Loucy (cell line): ENCODE results near the gene COL6A5.

ENCODE experiments used
- H2AFZ ChIP-seq: fragments of 200-600 bp; sonication (generic); 2 replicates; pipeline ENCODE4 v1.6.0; 2016; ENCODE audit warnings: antibody characterized with exemption, mild to moderate bottlenecking, low read length, moderate library complexity
- H3F3A ChIP-seq: fragments of 200-600 bp; 2 replicates; pipeline ENCODE4 v1.6.0; 2016; ENCODE audit warnings: antibody characterized with exemption, low read depth, mild to moderate bottlenecking
- H3K27me3 ChIP-seq: fragments of 200-600 bp; sonication (generic); 2 replicates; pipeline ENCODE4 v1.6.1; 2014; ENCODE audit warnings: low read length, mild to moderate bottlenecking; ENCODE audit not compliant: insufficient read depth, poor library complexity, severe bottlenecking
- H3K36me3 ChIP-seq: fragments of 200-600 bp; sonication (generic); 2 replicates; pipeline ENCODE4 v1.6.1; 2016; ENCODE audit warnings: low read length; ENCODE audit not compliant: insufficient read depth
- H3K4me1 ChIP-seq: fragments of 200-600 bp; sonication (generic); 2 replicates; pipeline ENCODE4 v1.5.1; 2014; ENCODE audit warnings: low read length, mild to moderate bottlenecking; ENCODE audit not compliant: insufficient read depth, poor library complexity, severe bottlenecking
- H3K4me2 ChIP-seq: fragments of 200-600 bp; sonication (generic); 2 replicates; pipeline ENCODE4 v1.6.0; 2014; ENCODE audit warnings: antibody characterized with exemption, low read length, low read depth, mild to moderate bottlenecking; ENCODE audit not compliant: poor library complexity, severe bottlenecking
- H3K4me3 ChIP-seq: fragments of 200-600 bp; sonication (generic); 2 replicates; pipeline ENCODE4 v1.5.1; 2014; ENCODE audit warnings: low read length, mild to moderate bottlenecking, mixed read lengths; ENCODE audit not compliant: poor library complexity, severe bottlenecking
- H3K79me2 ChIP-seq: fragments of 200-600 bp; sonication (generic); 2 replicates; pipeline ENCODE4 v1.6.1; 2014; ENCODE audit warnings: low read length; ENCODE audit not compliant: insufficient read depth
- H3K9ac ChIP-seq: fragments of 200-600 bp; sonication (generic); 2 replicates; pipeline ENCODE4 v1.6.0; 2014; ENCODE audit warnings: mild to moderate bottlenecking, low read depth, low read length, moderate library complexity; ENCODE audit not compliant: poor library complexity, severe bottlenecking
- H3K9me2 ChIP-seq: fragments of 200-600 bp; sonication (generic); replicated peaks from 2 replicates; pipeline ENCODE4 v1.6.1; 2016; ENCODE audit warnings: low read depth, low read length, mixed read lengths
- H3K9me3 ChIP-seq: fragments of 200-600 bp; sonication (generic); 2 replicates; pipeline ENCODE4 v1.6.1; 2014; ENCODE audit warnings: mild to moderate bottlenecking, antibody characterized with exemption, low read length, low read depth; ENCODE audit not compliant: insufficient read depth
- H4K20me1 ChIP-seq: fragments of 200-600 bp; sonication (generic); 2 replicates; pipeline ENCODE4 v1.6.0; 2014; ENCODE audit warnings: antibody characterized with exemption, low read length, mild to moderate bottlenecking; ENCODE audit not compliant: insufficient read depth, poor library complexity, severe bottlenecking
- CTCF ChIP-seq: fragments of 200-600 bp; sonication (generic); conservative IDR thresholded peaks from 2 replicates; pipeline ENCODE4 v1.5.1; 2014; ENCODE audit warnings: mild to moderate bottlenecking, antibody characterized with exemption, low read length
- EZH2phosphoT487 ChIP-seq: fragments of 200-600 bp; IDR thresholded peaks from 2 replicates; pipeline ENCODE4 v1.6.1; 2018; ENCODE audit warnings: antibody characterized with exemption, mild to moderate bottlenecking, moderate library complexity, borderline replicate concordance

Gene COL6A5

GRCh38 chr3:130383424-130383823 lies 38.0 kb downstream of the COL6A5 start:
- H2AFZ ChIP-seq: no peak overlapping the region
- H3K36me3 ChIP-seq: no peaks in the 10 kb centered on the region
- TF ChIP-seq EZH2phosphoT487 (no peak), CTCF (no peak)
- H3K9me2 ChIP-seq: no peaks in the 10 kb centered on the region
- H3K4me1 ChIP-seq: no peaks in the 10 kb centered on the region
- H3K4me3 ChIP-seq: no peak overlapping the region
- no peaks in the 10 kb centered on the region for H3K27me3 ChIP-seq
- no peaks in the 10 kb centered on the region for H4K20me1 ChIP-seq
- no peaks in the 10 kb centered on the region for H3F3A ChIP-seq
- H3K4me2 ChIP-seq: no peak overlapping the region
- no peaks in the 10 kb centered on the region for H3K79me2 ChIP-seq
- H3K9me3 ChIP-seq: no peaks in the 10 kb centered on the region
- H3K9ac ChIP-seq: no peak overlapping the region

- Histone ChIP-seq H2AFZ (no peak overlapping the region), H3K4me3 (no peak overlapping the region), H3K9ac (no peak overlapping the region), H3K27me3 (no peaks in the 10 kb centered on the region), H3K9me2 (no peaks in the 10 kb centered on the region), H3K79me2 (no peaks in the 10 kb centered on the region), H3K9me3 (no peaks in the 10 kb centered on the region), H3K36me3 (no peaks in the 10 kb centered on the region), H3F3A (no peaks in the 10 kb centered on the region), H3K4me1 (no peaks in the 10 kb centered on the region), H4K20me1 (no peaks in the 10 kb centered on the region), H3K4me2 (no peak overlapping the region)
- TF ChIP-seq CTCF: no peak
- no peak for TF ChIP-seq EZH2phosphoT487
Observed at GRCh38 chr3:130384476-130385025, 39.1 kb downstream of the COL6A5 start.

- Histone ChIP-seq H3K9me3 (no peaks in the 10 kb centered on the region), H3K79me2 (no peaks in the 10 kb centered on the region), H3K4me2 (no peak overlapping the region), H3K9ac (no peak overlapping the region), H3K36me3 (no peaks in the 10 kb centered on the region), H3F3A (no peaks in the 10 kb centered on the region), H3K27me3 (no peaks in the 10 kb centered on the region), H3K4me3 (no peak overlapping the region), H3K4me1 (no peaks in the 10 kb centered on the region), H4K20me1 (no peaks in the 10 kb centered on the region), H3K9me2 (no peaks in the 10 kb centered on the region), H2AFZ (no peak overlapping the region)
- TF ChIP-seq CTCF (no peak), EZH2phosphoT487 (no peak)
Observed at GRCh38 chr3:130386604-130387263, 41.3 kb downstream of the COL6A5 start.
